ENCODE data around the gene PPP1R13B.

The PPP1R13B gene

DNA sequence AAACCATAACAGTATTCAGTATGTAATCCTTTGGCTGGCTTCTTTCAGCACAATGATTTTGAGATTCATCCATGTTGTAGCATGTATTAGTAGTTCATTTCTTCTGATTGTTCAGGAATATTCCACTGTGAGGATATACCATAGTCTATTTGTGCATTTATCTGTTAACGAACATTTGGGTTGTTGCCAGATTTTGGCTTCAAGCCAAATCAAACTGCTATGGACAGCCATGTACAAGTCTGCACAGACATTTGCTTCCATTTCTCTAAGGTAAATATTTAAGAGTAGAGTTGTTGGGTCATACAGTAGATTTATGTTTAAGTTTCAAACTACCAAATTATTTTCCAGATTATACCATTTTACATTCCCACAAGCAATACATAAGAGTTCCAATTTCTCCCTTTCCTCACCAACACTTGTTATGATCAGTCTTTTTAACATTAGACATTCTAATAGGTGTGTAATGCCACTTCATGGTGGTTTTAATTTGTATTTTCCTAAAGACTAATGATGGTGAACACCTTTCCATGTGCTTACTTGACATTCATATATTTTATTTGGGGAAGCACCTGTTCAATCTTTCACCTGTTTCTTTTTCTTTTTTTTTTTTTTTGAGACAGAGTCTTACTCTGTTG lies 75.2 kb downstream of the PPP1R13B start:
- no peak overlapping the region for H3K27ac ChIP-seq (ENCODE audit: low read depth, low read length)
- H3K4me1 ChIP-seq (ENCODE audit: control insufficient read depth in 5 of 5, insufficient read depth in 5 of 5, low read length in 5 of 5): peaks cover 0 to 7% (median 0%) of the 10 kb centered on the region in 5 donors
- H3K36me3 ChIP-seq (ENCODE audit: control insufficient read depth in 5 of 5, insufficient read depth in 5 of 5, low read length in 5 of 5): peaks cover 0 to 3% (median 0%) of the 10 kb centered on the region in 5 donors
- H3K4me3 ChIP-seq (ENCODE audit: low read depth in 1 of 5, low read length in 5 of 5): no peak overlapping the region
- no peaks in the 10 kb centered on the region for H3K27me3 ChIP-seq (ENCODE audit: control insufficient read depth in 5 of 5, insufficient read depth in 4 of 5, low read length in 5 of 5)
- no peaks in the 10 kb centered on the region for H3K9me3 ChIP-seq (ENCODE audit: control insufficient read depth in 5 of 5, low read length in 5 of 5)
- no peak overlapping the region for H3K9ac ChIP-seq (ENCODE audit: low read length in 5 of 5)

- no peak overlapping the region for H3K4me3 ChIP-seq (ENCODE audit: low read depth in 1 of 5, low read length in 5 of 5)
- H3K4me1 ChIP-seq (ENCODE audit: control insufficient read depth in 5 of 5, insufficient read depth in 5 of 5, low read length in 5 of 5): peaks cover 0 to 7% (median 2%) of the 10 kb centered on the region in 5 donors
- H3K36me3 ChIP-seq (ENCODE audit: control insufficient read depth in 5 of 5, insufficient read depth in 5 of 5, low read length in 5 of 5): peaks cover 0 to 3% (median 0%) of the 10 kb centered on the region in 5 donors
- H3K9me3 ChIP-seq (ENCODE audit: control insufficient read depth in 5 of 5, low read length in 5 of 5): no peaks in the 10 kb centered on the region
- no peaks in the 10 kb centered on the region for H3K27me3 ChIP-seq (ENCODE audit: control insufficient read depth in 5 of 5, insufficient read depth in 4 of 5, low read length in 5 of 5)
- H3K27ac ChIP-seq (ENCODE audit: low read depth, low read length): no peak overlapping the region
- no peak overlapping the region for H3K9ac ChIP-seq (ENCODE audit: low read length in 5 of 5)
Measured at GRCh38 chr14:103770902-103771301, 76.5 kb downstream of the PPP1R13B start.

- Histone ChIP-seq H3K9ac (ENCODE audit: low read length in 5 of 5) (no peak overlapping the region), H3K4me3 (ENCODE audit: low read depth in 1 of 5, low read length in 5 of 5) (no peak overlapping the region), H3K4me1 (ENCODE audit: control insufficient read depth in 5 of 5, insufficient read depth in 5 of 5, low read length in 5 of 5) (peaks cover 0 to 3% (median 2%) of the 10 kb centered on the region in 5 donors), H3K27ac (ENCODE audit: low read depth, low read length) (no peak overlapping the region), H3K36me3 (ENCODE audit: control insufficient read depth in 5 of 5, insufficient read depth in 5 of 5, low read length in 5 of 5) (peaks cover 0 to 2% (median 0%) of the 10 kb centered on the region in 5 donors), H3K9me3 (ENCODE audit: control insufficient read depth in 5 of 5, low read length in 5 of 5) (peaks cover 0 to under 1% (median 0%) of the 10 kb centered on the region in 5 donors), H3K27me3 (ENCODE audit: control insufficient read depth in 5 of 5, insufficient read depth in 4 of 5, low read length in 5 of 5) (no peaks in the 10 kb centered on the region)
Measured at GRCh38 chr14:103770500-103770899, 76.9 kb downstream of the PPP1R13B start.

GRCh38 chr14:103767336-103767894 lies 80.0 kb downstream of the PPP1R13B start:
- Histone ChIP-seq H3K9me3 (ENCODE audit: control insufficient read depth in 5 of 5, low read length in 5 of 5) (peaks cover 0 to 2% (median 0%) of the 10 kb centered on the region in 5 donors), H3K4me3 (ENCODE audit: low read depth in 1 of 5, low read length in 5 of 5) (no peak overlapping the region), H3K27me3 (ENCODE audit: control insufficient read depth in 5 of 5, insufficient read depth in 4 of 5, low read length in 5 of 5) (no peaks in the 10 kb centered on the region), H3K9ac (ENCODE audit: low read length in 5 of 5) (no peak overlapping the region), H3K27ac (ENCODE audit: low read depth, low read length) (no peak overlapping the region), H3K4me1 (ENCODE audit: control insufficient read depth in 5 of 5, insufficient read depth in 5 of 5, low read length in 5 of 5) (peaks cover 0 to 2% (median 0%) of the 10 kb centered on the region in 5 donors), H3K36me3 (ENCODE audit: control insufficient read depth in 5 of 5, insufficient read depth in 5 of 5, low read length in 5 of 5) (peaks cover 0 to 6% (median 5%) of the 10 kb centered on the region in 5 donors)

GRCh38 chr14:103765526-103765925 lies 81.8 kb downstream of the PPP1R13B start:
- Histone ChIP-seq H3K9ac (ENCODE audit: low read length in 5 of 5) (no peak overlapping the region), H3K4me3 (ENCODE audit: low read depth in 1 of 5, low read length in 5 of 5) (no peak overlapping the region), H3K27ac (ENCODE audit: low read depth, low read length) (no peak overlapping the region), H3K36me3 (ENCODE audit: control insufficient read depth in 5 of 5, insufficient read depth in 5 of 5, low read length in 5 of 5) (peaks cover 0 to 6% (median 5%) of the 10 kb centered on the region in 5 donors), H3K4me1 (ENCODE audit: control insufficient read depth in 5 of 5, insufficient read depth in 5 of 5, low read length in 5 of 5) (peaks cover 0 to 2% (median 0%) of the 10 kb centered on the region in 5 donors), H3K27me3 (ENCODE audit: control insufficient read depth in 5 of 5, insufficient read depth in 4 of 5, low read length in 5 of 5) (no peaks in the 10 kb centered on the region), H3K9me3 (ENCODE audit: control insufficient read depth in 5 of 5, low read length in 5 of 5) (peaks cover 0 to 2% (median 0%) of the 10 kb centered on the region in 5 donors)

- H3K27ac ChIP-seq (ENCODE audit: low read depth, low read length): no peak overlapping the region
- peaks cover 0 to 2% (median 0%) of the 10 kb centered on the region in 5 donors for H3K9me3 ChIP-seq (ENCODE audit: control insufficient read depth in 5 of 5, low read length in 5 of 5)
- H3K36me3 ChIP-seq (ENCODE audit: control insufficient read depth in 5 of 5, insufficient read depth in 5 of 5, low read length in 5 of 5): peaks cover 0 to 6% (median 5%) of the 10 kb centered on the region in 5 donors
- no peaks in the 10 kb centered on the region for H3K27me3 ChIP-seq (ENCODE audit: control insufficient read depth in 5 of 5, insufficient read depth in 4 of 5, low read length in 5 of 5)
- H3K9ac ChIP-seq (ENCODE audit: low read length in 5 of 5): no peak overlapping the region
- H3K4me1 ChIP-seq (ENCODE audit: control insufficient read depth in 5 of 5, insufficient read depth in 5 of 5, low read length in 5 of 5): peaks cover 0 to 2% (median 0%) of the 10 kb centered on the region in 5 donors
- no peak overlapping the region for H3K4me3 ChIP-seq (ENCODE audit: low read depth in 1 of 5, low read length in 5 of 5)
Measured at GRCh38 chr14:103763730-103764488, 83.5 kb downstream of the PPP1R13B start.

DNA sequence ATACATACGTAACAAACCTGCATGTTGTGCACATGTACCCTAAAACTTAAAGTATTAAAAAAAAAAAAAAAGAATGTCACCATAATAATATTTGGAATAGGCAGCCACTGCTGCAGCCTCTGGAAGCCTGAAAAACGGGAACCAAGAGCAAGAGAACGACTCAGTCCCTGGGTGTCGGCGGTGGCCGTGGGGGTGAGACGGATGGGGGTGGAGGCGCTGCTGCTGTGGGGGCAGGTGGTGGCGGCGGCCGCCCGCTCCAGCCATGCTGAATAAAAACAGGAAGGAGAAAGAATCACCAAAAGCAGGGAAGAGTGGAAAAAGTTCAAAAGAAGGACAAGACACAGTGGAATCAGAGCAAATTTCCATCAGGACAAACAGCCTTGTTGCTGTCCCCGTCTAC lies 84.8 kb downstream of the PPP1R13B start:
- Histone ChIP-seq H3K9me3 (ENCODE audit: control insufficient read depth in 5 of 5, low read length in 5 of 5) (peaks cover 0 to 2% (median 0%) of the 10 kb centered on the region in 5 donors), H3K4me3 (ENCODE audit: low read depth in 1 of 5, low read length in 5 of 5) (no peak overlapping the region), H3K27me3 (ENCODE audit: control insufficient read depth in 5 of 5, insufficient read depth in 4 of 5, low read length in 5 of 5) (no peaks in the 10 kb centered on the region), H3K4me1 (ENCODE audit: control insufficient read depth in 5 of 5, insufficient read depth in 5 of 5, low read length in 5 of 5) (peaks cover 0 to 2% (median 0%) of the 10 kb centered on the region in 5 donors), H3K9ac (ENCODE audit: low read length in 5 of 5) (no peak overlapping the region), H3K27ac (ENCODE audit: low read depth, low read length) (no peak overlapping the region), H3K36me3 (ENCODE audit: control insufficient read depth in 5 of 5, insufficient read depth in 5 of 5, low read length in 5 of 5) (peaks cover 0 to 6% (median 5%) of the 10 kb centered on the region in 5 donors)

- no peak overlapping the region for H3K4me3 ChIP-seq (ENCODE audit: low read depth in 1 of 5, low read length in 5 of 5)
- no peaks in the 10 kb centered on the region for H3K27me3 ChIP-seq (ENCODE audit: control insufficient read depth in 5 of 5, insufficient read depth in 4 of 5, low read length in 5 of 5)
- H3K9me3 ChIP-seq (ENCODE audit: control insufficient read depth in 5 of 5, low read length in 5 of 5): peaks cover 0 to 2% (median 0%) of the 10 kb centered on the region in 5 donors
- peaks cover 0 to 2% (median 0%) of the 10 kb centered on the region in 5 donors for H3K4me1 ChIP-seq (ENCODE audit: control insufficient read depth in 5 of 5, insufficient read depth in 5 of 5, low read length in 5 of 5)
- peaks cover 0 to 6% (median 5%) of the 10 kb centered on the region in 5 donors for H3K36me3 ChIP-seq (ENCODE audit: control insufficient read depth in 5 of 5, insufficient read depth in 5 of 5, low read length in 5 of 5)
- no peak overlapping the region for H3K27ac ChIP-seq (ENCODE audit: low read depth, low read length)
- no peak overlapping the region for H3K9ac ChIP-seq (ENCODE audit: low read length in 5 of 5)
Measured at GRCh38 chr14:103762036-103762435, 85.3 kb downstream of the PPP1R13B start.

DNA sequence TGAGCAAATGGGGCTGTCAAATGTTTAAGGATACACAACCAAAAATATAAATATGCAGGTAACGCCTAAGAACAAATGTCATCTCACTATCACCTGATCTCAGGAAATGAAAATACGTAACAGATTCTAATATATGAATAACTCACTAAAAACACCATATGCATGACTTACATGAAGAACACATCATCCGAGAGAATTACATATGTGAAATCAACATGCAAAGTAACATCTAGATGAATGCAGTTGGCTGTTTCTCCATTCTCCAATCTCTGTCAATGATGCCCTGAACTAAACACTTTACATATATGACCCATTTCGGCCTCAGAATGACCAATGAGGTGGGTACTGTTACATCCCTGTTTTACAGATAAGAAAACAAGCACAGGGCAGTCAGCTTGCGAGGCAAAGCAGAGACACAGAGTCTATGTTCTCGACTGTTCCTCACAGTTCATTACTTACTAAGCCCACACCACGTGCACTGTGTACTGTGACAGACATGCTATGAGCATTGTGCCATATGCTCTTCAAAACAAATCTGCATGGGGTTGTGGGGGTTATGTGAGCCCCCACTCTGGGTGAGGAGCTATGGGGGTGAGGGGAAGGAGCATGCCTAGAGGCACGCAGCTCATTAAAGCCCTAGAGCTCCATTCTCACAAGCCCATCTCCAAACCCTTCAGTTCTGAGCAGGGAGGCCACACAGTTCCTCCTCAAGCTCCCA lies 89.2 kb downstream of the PPP1R13B start:
- H3K4me3 ChIP-seq (ENCODE audit: low read depth in 1 of 5, low read length in 5 of 5): no peak overlapping the region
- no peaks in the 10 kb centered on the region for H3K9me3 ChIP-seq (ENCODE audit: control insufficient read depth in 5 of 5, low read length in 5 of 5)
- no peak overlapping the region for H3K27ac ChIP-seq (ENCODE audit: low read depth, low read length)
- no peak overlapping the region for H3K9ac ChIP-seq (ENCODE audit: low read length in 5 of 5)
- no peaks in the 10 kb centered on the region for H3K27me3 ChIP-seq (ENCODE audit: control insufficient read depth in 5 of 5, insufficient read depth in 4 of 5, low read length in 5 of 5)
- peaks cover 0 to 3% (median 0%) of the 10 kb centered on the region in 5 donors for H3K36me3 ChIP-seq (ENCODE audit: control insufficient read depth in 5 of 5, insufficient read depth in 5 of 5, low read length in 5 of 5)
- H3K4me1 ChIP-seq (ENCODE audit: control insufficient read depth in 5 of 5, insufficient read depth in 5 of 5, low read length in 5 of 5): peaks cover 0 to 6% (median 0%) of the 10 kb centered on the region in 5 donors
